Measurements from ENCODE around the gene PTPRN2.
"Not testable (repeated sequence)": the region's sequence is repeated elsewhere in the genome, so short reads cannot be mapped to it uniquely, and the experiment has no call there.

Gene PTPRN2

GRCh38 chr7:158414002-158414401, 173.6 kb downstream of the PTPRN2 start:
- peak; percentile 61 to 94 (median 85) for DNase-seq

GRCh38 chr7:158411232-158411950, 176.2 kb downstream of the PTPRN2 start:
- no peak for DNase-seq

DNA sequence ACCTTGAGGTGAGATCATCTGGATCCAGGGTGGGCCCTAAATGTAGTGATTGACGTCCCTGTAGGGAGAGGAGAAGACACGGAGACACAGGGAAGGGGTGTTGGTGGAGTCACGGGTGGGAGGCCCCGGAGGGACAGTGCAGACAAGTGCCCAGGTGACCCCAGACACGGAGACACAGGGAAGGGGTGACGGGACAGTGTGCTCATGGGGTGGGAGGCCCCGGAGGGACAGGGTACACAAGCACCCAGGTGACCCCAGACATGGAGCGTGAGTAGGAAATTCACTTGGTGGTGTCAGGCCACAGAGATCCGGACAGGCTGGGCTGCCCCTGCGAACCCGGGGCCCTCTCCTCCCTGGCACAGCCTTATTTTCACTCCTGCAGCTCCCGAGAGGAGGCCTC, 176.9 kb downstream of the PTPRN2 start:
- no peak for DNase-seq

DNA sequence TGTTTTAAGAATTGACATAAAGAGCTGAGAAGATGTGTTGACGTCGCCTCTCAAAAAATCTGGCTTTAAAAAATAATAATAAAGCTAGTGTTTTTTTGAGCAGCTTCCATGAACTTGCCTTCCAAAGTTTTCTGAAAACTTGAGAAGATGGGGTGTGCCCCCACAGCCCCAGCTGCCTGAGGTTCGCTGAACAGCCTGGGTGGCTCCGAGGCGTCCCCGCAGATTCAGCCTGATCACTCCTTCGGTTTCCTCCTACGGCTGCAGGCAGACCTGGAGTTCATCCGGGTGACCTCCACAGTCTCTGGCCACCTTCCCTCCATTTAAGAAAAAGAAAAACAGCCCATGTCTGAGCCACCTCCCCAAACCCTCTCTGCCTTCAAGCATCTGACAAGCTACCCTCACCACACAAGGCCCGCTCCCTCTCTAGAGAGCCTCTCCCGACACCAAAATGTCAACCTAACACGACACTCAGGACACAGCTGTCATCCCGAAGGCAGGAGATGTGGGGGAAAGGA, 177.8 kb downstream of the PTPRN2 start:
- no peak for DNase-seq

DNA sequence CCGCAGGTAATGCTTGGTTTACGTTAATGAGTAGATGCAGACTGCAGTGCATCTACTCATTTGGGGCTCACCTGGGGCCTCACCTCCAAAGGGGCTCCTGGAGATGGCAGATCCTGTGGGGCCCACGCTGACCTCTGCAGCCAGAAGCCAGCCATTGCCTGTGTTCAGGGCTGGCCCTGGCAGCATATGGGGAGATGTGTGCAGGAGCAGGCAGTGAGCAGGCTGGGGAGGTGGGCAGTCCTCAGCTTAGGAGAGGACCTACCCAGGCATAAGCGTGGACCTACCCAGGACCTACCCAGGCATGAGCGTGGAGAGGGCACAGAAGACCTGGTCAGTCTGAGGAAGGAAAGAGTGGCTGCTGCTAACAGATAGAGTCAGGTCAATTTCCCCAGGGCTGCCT, 178.5 kb downstream of the PTPRN2 start:
- no peak for DNase-seq

DNA sequence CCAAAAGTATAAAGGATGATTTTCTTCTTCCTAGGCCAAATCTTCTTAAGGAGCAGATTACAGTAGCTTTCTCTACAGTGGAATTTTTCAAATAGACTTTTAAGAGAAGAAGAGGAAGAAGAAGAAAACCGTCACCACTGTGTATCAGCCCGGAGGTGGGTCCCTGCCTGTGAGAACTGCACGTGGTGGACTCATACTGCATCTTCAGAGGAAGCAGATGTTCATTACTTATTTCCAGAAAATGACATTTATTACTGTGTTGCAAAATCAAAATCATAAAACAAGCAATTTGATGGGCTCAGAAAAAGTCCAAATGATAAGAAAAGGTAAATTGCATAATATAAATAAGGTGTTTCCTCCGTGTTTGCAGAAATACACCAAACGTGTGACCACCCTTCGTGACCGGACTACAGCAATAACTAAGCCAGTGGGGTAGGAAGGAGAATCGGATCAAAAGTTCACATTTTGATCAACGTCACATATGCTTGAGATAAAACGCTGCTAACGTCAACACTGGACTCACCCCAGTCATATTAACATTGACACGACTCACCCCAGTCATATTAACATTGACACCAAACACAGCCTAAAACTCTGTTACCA, 179.2 kb downstream of the PTPRN2 start:
- DNase-seq: no peak

GRCh38 chr7:158407581-158408317, 179.9 kb downstream of the PTPRN2 start:
- DNase-seq: peak; percentile 40 to 90 (median 61)

GRCh38 chr7:158406801-158407200, 180.8 kb downstream of the PTPRN2 start:
- DNase-seq: no peak

DNA sequence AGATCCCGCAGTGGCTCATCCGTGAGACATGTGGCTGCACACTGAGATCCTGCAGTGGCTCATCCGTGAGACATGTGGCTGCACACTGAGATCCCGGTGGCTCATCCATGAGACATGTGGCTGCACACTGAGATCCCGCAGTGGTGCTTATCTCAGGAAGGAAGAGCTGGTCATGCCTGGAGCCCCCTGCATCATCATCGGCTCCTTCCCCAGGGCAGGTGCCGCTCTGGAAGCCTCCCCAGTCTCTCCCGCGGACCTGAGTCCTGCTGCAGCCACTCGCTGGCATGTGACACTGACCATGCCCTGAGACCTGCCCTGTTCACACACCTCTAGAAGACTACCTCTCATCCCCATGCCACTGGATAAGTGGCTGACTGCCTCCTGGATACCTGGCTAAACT, 181.3 kb downstream of the PTPRN2 start:
- no peak for DNase-seq

DNA sequence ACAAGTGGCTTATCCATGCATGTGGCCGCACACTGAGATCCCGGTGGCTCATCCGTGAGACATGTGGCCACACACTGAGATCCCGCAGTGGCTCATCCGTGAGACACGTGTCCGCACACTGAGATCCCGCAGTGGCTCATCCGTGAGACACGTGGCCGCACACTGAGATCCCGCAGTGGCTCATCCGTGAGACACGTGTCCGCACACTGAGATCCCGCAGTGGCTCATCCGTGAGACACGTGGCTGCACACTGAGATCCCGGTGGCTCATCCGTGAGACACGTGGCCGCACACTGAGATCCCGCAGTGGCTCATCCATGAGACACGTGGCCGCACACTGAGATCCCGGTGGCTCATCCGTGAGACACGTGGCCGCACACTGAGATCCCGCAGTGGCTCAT, 181.9 kb downstream of the PTPRN2 start:
- not testable (repeated sequence) for DNase-seq

DNA sequence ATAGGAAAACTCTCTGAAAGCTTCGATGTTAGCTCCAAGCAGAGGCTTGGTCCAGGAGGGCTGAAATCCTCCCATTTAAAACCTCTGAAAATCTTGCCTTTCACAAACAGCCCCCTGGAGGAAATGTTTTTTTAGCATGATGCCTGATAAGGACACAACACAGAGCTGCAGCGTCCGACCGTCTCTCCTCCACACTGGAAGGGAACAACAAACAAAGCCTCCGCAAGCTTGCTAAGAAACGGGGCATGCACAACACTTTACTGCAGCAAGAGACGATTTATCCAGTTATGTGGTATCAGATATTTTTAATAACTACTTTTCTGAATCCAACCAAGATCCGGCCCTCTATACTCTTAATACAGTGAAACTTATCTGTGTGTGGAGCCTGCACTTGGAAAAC, 182.3 kb downstream of the PTPRN2 start:
- no peak for DNase-seq

DNA sequence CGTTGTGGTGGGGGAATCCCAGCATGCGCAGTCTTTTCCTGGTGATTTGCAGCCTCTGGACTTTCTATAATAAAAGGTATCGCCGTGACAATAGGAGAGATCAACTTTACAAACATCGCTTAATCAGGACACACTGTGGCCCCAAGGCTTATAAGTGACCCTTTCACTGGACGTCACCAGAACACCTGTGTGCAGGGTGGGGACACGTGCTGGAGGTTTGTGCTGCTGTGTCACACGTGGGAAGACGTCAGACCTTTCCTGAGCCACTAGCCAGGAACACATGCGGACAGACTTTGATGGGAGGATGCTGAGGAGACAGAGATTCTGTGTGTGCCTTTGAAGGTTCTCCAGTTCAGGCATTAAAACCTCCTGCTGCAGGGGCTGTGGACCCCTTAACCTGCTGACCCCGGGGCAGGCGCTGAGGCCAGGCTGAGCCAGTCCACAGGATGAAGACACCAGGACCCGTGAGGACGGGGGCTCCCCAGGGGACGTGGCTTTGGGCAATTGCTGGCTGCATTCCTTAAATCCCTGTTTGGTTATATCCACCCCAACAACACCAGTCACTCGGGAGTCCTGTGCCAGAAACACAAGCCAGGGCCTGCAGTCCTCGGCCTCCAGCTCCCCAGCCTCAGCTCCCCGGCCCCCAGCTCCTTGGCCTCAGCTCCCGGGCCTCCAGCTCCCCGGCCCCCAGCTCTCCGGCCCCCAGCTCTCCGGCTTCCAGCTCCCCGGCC, 183.4 kb downstream of the PTPRN2 start:
- no peak for DNase-seq

- DNase-seq: no peak
Measured at GRCh38 chr7:158403013-158403821, 184.4 kb downstream of the PTPRN2 start.

DNA sequence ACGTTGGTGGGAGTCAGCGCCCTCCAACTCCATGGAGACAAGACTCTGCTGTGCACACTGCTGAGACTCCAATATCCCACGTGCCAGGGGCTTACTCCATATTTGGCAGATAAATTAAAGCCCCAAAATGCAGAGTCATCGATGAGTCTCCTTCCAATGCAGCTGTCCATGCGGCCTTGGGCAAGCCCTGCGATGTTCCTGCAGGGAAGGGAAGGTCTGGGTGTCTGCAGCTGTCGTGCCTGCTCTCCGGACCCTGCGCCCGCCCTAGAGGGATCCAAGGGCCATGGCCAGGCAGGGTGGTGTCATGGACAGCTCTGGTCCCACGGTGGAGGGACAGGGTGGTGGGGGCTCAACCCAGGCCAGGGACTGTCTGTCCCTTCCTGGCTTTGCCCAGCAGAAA, 185.2 kb downstream of the PTPRN2 start:
- DNase-seq: no peak

DNA sequence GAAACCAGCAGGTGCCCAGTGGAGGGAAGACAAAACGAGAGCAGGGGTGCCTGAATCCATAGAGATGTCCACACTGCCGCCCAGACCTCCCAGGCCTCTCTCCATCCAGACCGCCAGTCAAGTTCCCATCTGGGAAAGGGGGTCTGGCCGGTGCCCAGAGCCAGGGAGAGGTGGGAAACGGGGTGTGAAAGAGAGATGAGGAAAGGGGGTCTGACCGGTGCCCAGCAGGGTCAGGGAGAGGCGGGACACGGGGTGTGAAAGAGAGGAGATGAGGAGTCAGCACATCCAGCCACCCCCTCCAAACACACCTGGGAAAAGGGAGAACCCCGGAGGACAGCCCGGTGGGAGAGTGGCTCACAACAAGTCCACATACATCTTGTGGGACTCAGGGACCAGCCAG, 185.8 kb downstream of the PTPRN2 start:
- no peak for DNase-seq

GRCh38 chr7:158401295-158401694, 186.3 kb downstream of the PTPRN2 start:
- no peak for DNase-seq

DNA sequence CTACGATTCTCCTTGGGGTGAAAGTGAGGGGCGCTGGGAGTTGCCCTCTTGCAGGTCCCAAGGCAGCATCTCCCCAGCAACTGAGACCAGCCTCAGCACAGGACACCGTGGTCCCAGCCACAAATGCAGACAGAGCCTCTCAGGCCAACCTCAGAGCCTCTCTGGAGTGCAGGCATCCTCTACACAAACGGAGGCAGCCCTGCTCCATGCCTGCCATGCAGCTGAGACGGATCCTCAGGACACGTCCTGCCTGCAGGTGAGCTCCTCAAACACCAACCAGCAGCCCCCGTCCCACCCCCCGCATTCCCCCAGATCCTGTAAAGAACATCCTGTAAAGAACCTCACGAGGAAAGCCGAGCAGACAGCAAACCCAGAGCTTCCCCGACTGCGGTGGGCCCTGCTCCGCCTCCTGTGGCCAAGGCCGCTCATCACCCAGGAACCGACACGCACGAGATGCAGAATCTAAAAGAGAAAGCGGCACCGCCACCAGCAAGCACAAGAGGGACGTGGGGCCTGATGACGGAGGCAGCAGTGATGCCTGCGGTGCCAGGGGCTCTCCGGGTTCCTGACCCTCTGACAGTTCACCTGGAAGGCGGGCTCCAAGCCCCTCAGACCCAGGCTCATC, 186.9 kb downstream of the PTPRN2 start:
- DNase-seq: no peak

DNA sequence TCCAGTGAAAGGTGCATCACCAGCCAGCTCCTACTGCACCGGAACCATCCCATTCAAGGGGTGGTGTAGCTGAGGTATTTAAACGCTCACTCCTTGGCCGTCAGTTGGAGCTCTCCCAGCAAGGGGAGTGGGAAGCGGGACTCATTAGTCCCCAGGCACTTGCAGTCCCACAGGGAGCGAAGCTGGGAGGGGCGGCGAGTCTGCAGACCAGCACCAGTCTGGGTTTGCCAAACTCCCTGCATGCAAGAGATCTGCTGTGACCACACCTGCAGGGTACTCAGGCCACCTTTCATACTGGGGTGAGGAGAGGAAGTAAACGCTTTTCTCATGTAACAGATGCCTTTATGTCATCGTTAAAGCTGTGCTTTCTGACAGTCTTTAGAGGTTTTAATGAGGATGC, 187.9 kb downstream of the PTPRN2 start:
- no peak for DNase-seq

GRCh38 chr7:158398750-158399149, 188.9 kb downstream of the PTPRN2 start:
- DNase-seq: no peak

DNA sequence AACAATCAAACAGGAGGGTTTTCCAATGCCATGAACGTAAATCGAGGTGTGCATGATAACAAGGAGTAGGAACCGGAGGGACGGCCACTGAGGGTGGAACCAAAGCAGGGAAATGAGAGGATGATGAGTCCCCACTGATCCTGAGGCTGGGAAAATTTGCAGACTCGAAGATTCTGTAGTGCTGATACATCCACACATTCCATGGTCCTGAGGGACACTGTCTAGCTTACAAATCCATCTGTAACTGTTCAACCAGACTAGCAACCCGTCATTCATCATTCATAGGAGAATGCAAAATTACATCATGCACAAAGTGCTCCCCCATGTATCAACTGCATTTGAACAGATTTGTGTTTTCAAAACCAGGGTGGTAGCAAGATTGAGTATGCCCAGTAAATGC, 189.7 kb downstream of the PTPRN2 start:
- no peak for DNase-seq

DNA sequence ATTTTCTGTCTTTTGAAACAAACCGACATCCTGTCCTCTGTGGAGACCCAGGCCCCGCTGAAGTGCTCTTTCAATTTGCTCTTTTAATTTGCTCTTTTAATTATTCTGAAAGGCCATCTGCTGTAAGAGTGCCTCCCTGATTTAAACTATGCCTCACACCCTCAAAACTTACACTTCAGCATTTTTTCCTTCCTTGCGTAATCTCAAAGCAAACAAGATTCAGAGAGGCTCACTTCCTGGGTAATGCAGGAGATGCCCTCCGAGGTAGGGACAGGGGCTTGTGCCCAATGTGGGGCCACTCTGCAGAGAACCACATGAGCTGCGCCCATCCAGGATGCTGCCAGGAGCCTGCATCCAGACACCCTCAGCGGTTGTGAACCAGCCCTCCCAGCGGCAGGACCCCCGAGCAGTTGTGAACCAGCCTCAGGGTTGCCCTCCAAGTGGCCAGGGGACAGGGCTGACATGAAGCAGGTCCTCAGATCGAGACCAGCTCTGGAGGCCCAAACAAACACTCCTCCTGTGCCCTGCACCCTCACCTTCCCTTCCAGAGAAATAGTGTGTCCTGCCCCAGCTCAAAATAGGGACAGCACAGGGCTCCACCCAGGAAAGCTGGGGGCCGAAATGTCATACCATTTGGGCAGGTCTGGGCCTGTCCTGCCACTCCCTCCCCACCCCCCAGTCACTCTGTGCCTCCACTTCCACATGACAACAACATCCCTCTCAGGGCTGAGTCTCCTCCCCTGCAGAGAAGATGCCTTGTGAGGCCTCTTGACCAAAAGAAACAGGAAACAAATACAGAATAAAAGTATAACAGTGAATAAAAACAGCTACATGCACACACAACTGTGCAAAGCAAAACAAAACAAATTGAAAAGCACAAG, 190.4 kb downstream of the PTPRN2 start:
- DNase-seq: peak in 1 of 3 experiments; percentile 40
